Cortex of kidney (tissue), 1 donor: ENCODE data around the gene PRKCA.
"Not testable (repeated sequence)": the region's sequence is repeated elsewhere in the genome, so short reads cannot be mapped to it uniquely, and the experiment has no call there.

Experiments
- DNase-seq: peaks from one replicate; lab custom pipeline; 2025; lab: John Stamatoyannopoulos, UW

Gene PRKCA

GRCh38 chr17:66326476-66327047, 24.1 kb downstream of the PRKCA start:
- no peak for DNase-seq

- DNase-seq, result no peak
Measured at GRCh38 chr17:66330646-66331037, 28.2 kb downstream of the PRKCA start.

- no peak for DNase-seq
Measured at GRCh38 chr17:66331038-66331816, 28.8 kb downstream of the PRKCA start.

- DNase-seq, result no peak
Measured at GRCh38 chr17:66335797-66336196, 33.4 kb downstream of the PRKCA start.

GRCh38 chr17:66337268-66337667, 34.9 kb downstream of the PRKCA start:
- no peak for DNase-seq

- no peak for DNase-seq
Measured at GRCh38 chr17:66337866-66338485, 35.6 kb downstream of the PRKCA start.

- no peak for DNase-seq
Measured at GRCh38 chr17:66338937-66339336, 36.5 kb downstream of the PRKCA start.

- DNase-seq, result no peak
Measured at GRCh38 chr17:66339561-66339960, 37.1 kb downstream of the PRKCA start.

GRCh38 chr17:66340720-66341119, 38.3 kb downstream of the PRKCA start:
- no peak for DNase-seq

- DNase-seq, result no peak
Measured at GRCh38 chr17:66341462-66341861, 39.0 kb downstream of the PRKCA start.

GRCh38 chr17:66342263-66342662, 39.9 kb downstream of the PRKCA start:
- DNase-seq, result not testable (repeated sequence)

- DNase-seq, result no peak
Measured at GRCh38 chr17:66343531-66344078, 41.2 kb downstream of the PRKCA start.

GRCh38 chr17:66344473-66344872, 42.1 kb downstream of the PRKCA start:
- no peak for DNase-seq

GRCh38 chr17:66345264-66345663, 42.9 kb downstream of the PRKCA start:
- DNase-seq, result no peak

GRCh38 chr17:66345949-66346638, 43.7 kb downstream of the PRKCA start:
- not testable (repeated sequence) for DNase-seq

- no peak for DNase-seq
Measured at GRCh38 chr17:66347661-66348514, 45.5 kb downstream of the PRKCA start.

GRCh38 chr17:66348584-66349165, 46.3 kb downstream of the PRKCA start:
- no peak for DNase-seq

- no peak for DNase-seq
Measured at GRCh38 chr17:66349521-66350254, 47.3 kb downstream of the PRKCA start.

- DNase-seq, result not testable (repeated sequence)
Measured at GRCh38 chr17:66350576-66350975, 48.2 kb downstream of the PRKCA start.

- no peak for DNase-seq
Measured at GRCh38 chr17:66351033-66351432, 48.6 kb downstream of the PRKCA start.
